ENCODE measurements around the gene ZFR2. TPM values are rescaled to one million over a fixed set of nuclear protein-coding genes. Genes with fewer than 3 reads are reported as not detected.
A peak's percentile ranks its signal among the peaks of the same experiment; 100 is the strongest.

Gene ZFR2
- total RNA-seq, 1 donor from 2014 or later = not detected

- Mint-ChIP-seq H3K36me3 (ENCODE audit: unreplicated experiment) (no peaks in the 10 kb centered on the region), H3K27me3 (ENCODE audit: unreplicated experiment) (peaks cover 8% of the 10 kb centered on the region), H3K27ac (ENCODE audit: unreplicated experiment) (peak overlapping the region; percentile 16), H3K4me1 (ENCODE audit: unreplicated experiment) (peaks cover 8% of the 10 kb centered on the region), H3K4me3 (ENCODE audit: unreplicated experiment) (no peak overlapping the region), H3K9me3 (ENCODE audit: unreplicated experiment) (no peaks in the 10 kb centered on the region)
- no peak for TF ChIP-seq CTCF (IDR thresholded peaks at IDR 0.05)
- DNase-seq (ENCODE audit: extremely low spot score, unreplicated experiment) = no peak
These were observed 16.7 kb downstream of the ZFR2 start for GRCh38 chr19:3852177-3852511.

- no peak for TF ChIP-seq CTCF (IDR thresholded peaks at IDR 0.05)
- Mint-ChIP-seq H3K27ac (ENCODE audit: unreplicated experiment) (no peak overlapping the region), H3K36me3 (ENCODE audit: unreplicated experiment) (no peaks in the 10 kb centered on the region), H3K4me3 (ENCODE audit: unreplicated experiment) (no peak overlapping the region), H3K27me3 (ENCODE audit: unreplicated experiment) (peaks cover 14% of the 10 kb centered on the region), H3K4me1 (ENCODE audit: unreplicated experiment) (peaks cover 8% of the 10 kb centered on the region), H3K9me3 (ENCODE audit: unreplicated experiment) (no peaks in the 10 kb centered on the region)
- no peak for DNase-seq (ENCODE audit: extremely low spot score, unreplicated experiment)
These were observed 17.3 kb downstream of the ZFR2 start for GRCh38 chr19:3851254-3852176.

- no peaks in the 10 kb centered on the region for H3K36me3 Mint-ChIP-seq (ENCODE audit: unreplicated experiment)
- no peak for TF ChIP-seq CTCF (IDR thresholded peaks at IDR 0.05)
- peaks cover 15% of the 10 kb centered on the region for H3K27me3 Mint-ChIP-seq (ENCODE audit: unreplicated experiment)
- H3K27ac Mint-ChIP-seq (ENCODE audit: unreplicated experiment) = no peak overlapping the region
- DNase-seq (ENCODE audit: extremely low spot score, unreplicated experiment) = no peak
- H3K4me1 Mint-ChIP-seq (ENCODE audit: unreplicated experiment) = peaks cover 8% of the 10 kb centered on the region
- no peak overlapping the region for H3K4me3 Mint-ChIP-seq (ENCODE audit: unreplicated experiment)
- no peaks in the 10 kb centered on the region for H3K9me3 Mint-ChIP-seq (ENCODE audit: unreplicated experiment)
These were observed 18.4 kb downstream of the ZFR2 start for GRCh38 chr19:3850320-3850972.

GRCh38 chr19:3849787-3850186 lies 19.1 kb downstream of the ZFR2 start:
- no peaks in the 10 kb centered on the region for H3K36me3 Mint-ChIP-seq (ENCODE audit: unreplicated experiment)
- no peak for TF ChIP-seq CTCF (IDR thresholded peaks at IDR 0.05)
- H3K27ac Mint-ChIP-seq (ENCODE audit: unreplicated experiment) = no peak overlapping the region
- no peak for DNase-seq (ENCODE audit: extremely low spot score, unreplicated experiment)
- H3K27me3 Mint-ChIP-seq (ENCODE audit: unreplicated experiment) = peaks cover 13% of the 10 kb centered on the region
- no peak overlapping the region for H3K4me3 Mint-ChIP-seq (ENCODE audit: unreplicated experiment)
- H3K9me3 Mint-ChIP-seq (ENCODE audit: unreplicated experiment) = no peaks in the 10 kb centered on the region
- H3K4me1 Mint-ChIP-seq (ENCODE audit: unreplicated experiment) = peaks cover 8% of the 10 kb centered on the region

GRCh38 chr19:3849092-3849491 lies 19.7 kb downstream of the ZFR2 start:
- peaks cover 13% of the 10 kb centered on the region for H3K27me3 Mint-ChIP-seq (ENCODE audit: unreplicated experiment)
- H3K4me3 Mint-ChIP-seq (ENCODE audit: unreplicated experiment) = no peak overlapping the region
- TF ChIP-seq CTCF (IDR thresholded peaks at IDR 0.05) = peak; percentile 47
- no peaks in the 10 kb centered on the region for H3K36me3 Mint-ChIP-seq (ENCODE audit: unreplicated experiment)
- no peak overlapping the region for H3K27ac Mint-ChIP-seq (ENCODE audit: unreplicated experiment)
- DNase-seq (ENCODE audit: extremely low spot score, unreplicated experiment) = no peak
- H3K9me3 Mint-ChIP-seq (ENCODE audit: unreplicated experiment) = no peaks in the 10 kb centered on the region
- peaks cover 8% of the 10 kb centered on the region for H3K4me1 Mint-ChIP-seq (ENCODE audit: unreplicated experiment)

All from osteocyte (in vitro differentiated cells).